ENCODE measurements around the gene CDK10. TPM values are rescaled to one million over a fixed set of nuclear protein-coding genes. Genes with fewer than 3 reads are reported as not detected.

The CDK10 gene
- polyA plus RNA-seq, 1 donor from 2014 or later, result 126 TPM

DNA sequence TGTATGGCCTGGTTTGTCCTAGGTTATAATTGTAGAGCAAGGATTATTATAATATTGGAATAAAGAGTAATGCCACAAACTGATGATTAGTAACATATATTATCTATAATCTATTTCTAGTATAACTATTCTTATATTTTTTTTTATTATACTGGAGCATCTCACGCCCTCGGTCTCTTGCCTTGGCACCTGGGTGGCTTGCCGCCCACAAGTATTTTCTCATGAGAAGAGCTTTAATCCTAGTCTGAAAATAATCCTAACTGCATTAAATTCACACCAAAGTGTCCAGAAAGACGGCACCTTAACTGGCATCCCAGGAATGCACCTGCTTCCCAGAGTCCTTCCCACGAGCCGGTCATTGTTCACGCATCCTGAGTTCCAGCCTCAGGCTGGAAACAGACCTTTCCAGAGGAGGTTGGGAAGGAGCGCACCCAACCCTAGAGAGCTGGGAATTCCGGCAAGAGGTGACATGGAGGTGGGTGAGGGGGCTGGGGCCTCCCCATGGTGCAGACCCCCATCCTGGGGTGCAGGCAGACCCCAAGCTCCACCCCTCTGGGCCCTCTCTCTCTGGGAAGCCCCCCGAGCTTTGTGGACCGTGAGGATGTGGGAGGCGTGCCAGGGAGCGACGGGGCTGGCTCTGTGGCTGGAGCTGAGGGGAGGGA is 44.9 kb upstream of the CDK10 start:
- no peak overlapping the region for H2AFZ ChIP-seq (ENCODE audit: low read depth, low read length)
- H3K9ac ChIP-seq (ENCODE audit: low read length), result no peak overlapping the region
- TF ChIP-seq EP300 (conservative IDR thresholded peaks at IDR 0.05; ENCODE audit: poor library complexity, severe bottlenecking), result no peak
- TF ChIP-seq RAD21 (conservative IDR thresholded peaks at IDR 0.05), result no peak
- TF ChIP-seq MXI1 (conservative IDR thresholded peaks at IDR 0.05; ENCODE audit: poor library complexity, severe bottlenecking), result no peak
- TF ChIP-seq SMC3 (conservative IDR thresholded peaks at IDR 0.05; ENCODE audit: poor library complexity), result no peak
- TF ChIP-seq, protein P1, sequence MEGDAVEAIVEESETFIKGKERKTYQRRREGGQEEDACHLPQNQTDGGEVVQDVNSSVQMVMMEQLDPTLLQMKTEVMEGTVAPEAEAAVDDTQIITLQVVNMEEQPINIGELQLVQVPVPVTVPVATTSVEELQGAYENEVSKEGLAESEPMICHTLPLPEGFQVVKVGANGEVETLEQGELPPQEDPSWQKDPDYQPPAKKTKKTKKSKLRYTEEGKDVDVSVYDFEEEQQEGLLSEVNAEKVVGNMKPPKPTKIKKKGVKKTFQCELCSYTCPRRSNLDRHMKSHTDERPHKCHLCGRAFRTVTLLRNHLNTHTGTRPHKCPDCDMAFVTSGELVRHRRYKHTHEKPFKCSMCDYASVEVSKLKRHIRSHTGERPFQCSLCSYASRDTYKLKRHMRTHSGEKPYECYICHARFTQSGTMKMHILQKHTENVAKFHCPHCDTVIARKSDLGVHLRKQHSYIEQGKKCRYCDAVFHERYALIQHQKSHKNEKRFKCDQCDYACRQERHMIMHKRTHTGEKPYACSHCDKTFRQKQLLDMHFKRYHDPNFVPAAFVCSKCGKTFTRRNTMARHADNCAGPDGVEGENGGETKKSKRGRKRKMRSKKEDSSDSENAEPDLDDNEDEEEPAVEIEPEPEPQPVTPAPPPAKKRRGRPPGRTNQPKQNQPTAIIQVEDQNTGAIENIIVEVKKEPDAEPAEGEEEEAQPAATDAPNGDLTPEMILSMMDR (IDR thresholded peaks at IDR 0.05; ENCODE audit: poor library complexity, severe bottlenecking), result no peak
- no peak for TF ChIP-seq TAF1 (IDR thresholded peaks at IDR 0.05; ENCODE audit: low read depth)
- no peaks in the 10 kb centered on the region for H3K9me2 ChIP-seq (ENCODE audit: insufficient read depth, low read length)
- no peaks in the 10 kb centered on the region for H4K20me1 ChIP-seq (ENCODE audit: insufficient read depth)
- no peak overlapping the region for H3K4me2 ChIP-seq (ENCODE audit: low read length)
- H3K27ac ChIP-seq (ENCODE audit: low read length), result no peak overlapping the region
- H3F3A ChIP-seq (ENCODE audit: insufficient read depth, low read length, poor library complexity, severe bottlenecking), result no peaks in the 10 kb centered on the region
- no peaks in the 10 kb centered on the region for H3K9me3 ChIP-seq (ENCODE audit: low read length)
- no peaks in the 10 kb centered on the region for H3K79me2 ChIP-seq (replicated peaks; ENCODE audit: insufficient read depth, low read length)
- H3K4me3 ChIP-seq (ENCODE audit: low read length), result no peak overlapping the region
- no peaks in the 10 kb centered on the region for H3K36me3 ChIP-seq (ENCODE audit: insufficient read depth, low read length)
- no peaks in the 10 kb centered on the region for H3K27me3 ChIP-seq (ENCODE audit: insufficient read depth, low read depth, low read length)

DNA sequence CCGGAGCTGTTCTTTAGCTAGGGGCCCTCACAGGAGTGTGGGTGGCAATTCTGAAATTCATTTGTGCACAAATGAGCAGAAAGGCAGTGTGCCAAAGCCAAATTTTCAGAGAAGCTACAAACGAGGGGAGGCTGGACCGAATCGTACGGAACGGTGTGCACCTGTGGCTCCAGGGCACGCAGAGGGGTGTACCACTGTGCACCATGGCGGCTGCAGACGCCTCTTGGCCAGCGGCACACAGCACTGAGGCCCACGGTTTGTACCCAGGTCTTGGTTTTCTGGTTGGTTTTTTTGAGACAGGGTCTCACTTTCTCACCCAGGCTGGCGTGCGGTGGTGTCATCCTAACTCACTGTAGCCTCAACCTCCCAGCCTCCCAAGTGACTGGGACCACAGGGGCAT is 43.9 kb upstream of the CDK10 start:
- H3K9ac ChIP-seq (ENCODE audit: low read length), result no peak overlapping the region
- H3K4me3 ChIP-seq (ENCODE audit: low read length), result no peak overlapping the region
- no peaks in the 10 kb centered on the region for H3F3A ChIP-seq (ENCODE audit: insufficient read depth, low read length, poor library complexity, severe bottlenecking)
- H3K4me2 ChIP-seq (ENCODE audit: low read length), result no peak overlapping the region
- H3K36me3 ChIP-seq (ENCODE audit: insufficient read depth, low read length), result no peaks in the 10 kb centered on the region
- no peaks in the 10 kb centered on the region for H3K9me2 ChIP-seq (ENCODE audit: insufficient read depth, low read length)
- H4K20me1 ChIP-seq (ENCODE audit: insufficient read depth), result no peaks in the 10 kb centered on the region
- no peak overlapping the region for H2AFZ ChIP-seq (ENCODE audit: low read depth, low read length)
- H3K27ac ChIP-seq (ENCODE audit: low read length), result no peak overlapping the region
- H3K79me2 ChIP-seq (replicated peaks; ENCODE audit: insufficient read depth, low read length), result no peaks in the 10 kb centered on the region
- no peaks in the 10 kb centered on the region for H3K9me3 ChIP-seq (ENCODE audit: low read length)
- TF ChIP-seq, protein P1 (IDR thresholded peaks at IDR 0.05; ENCODE audit: poor library complexity, severe bottlenecking), result no peak
- H3K27me3 ChIP-seq (ENCODE audit: insufficient read depth, low read depth, low read length), result no peaks in the 10 kb centered on the region

DNA sequence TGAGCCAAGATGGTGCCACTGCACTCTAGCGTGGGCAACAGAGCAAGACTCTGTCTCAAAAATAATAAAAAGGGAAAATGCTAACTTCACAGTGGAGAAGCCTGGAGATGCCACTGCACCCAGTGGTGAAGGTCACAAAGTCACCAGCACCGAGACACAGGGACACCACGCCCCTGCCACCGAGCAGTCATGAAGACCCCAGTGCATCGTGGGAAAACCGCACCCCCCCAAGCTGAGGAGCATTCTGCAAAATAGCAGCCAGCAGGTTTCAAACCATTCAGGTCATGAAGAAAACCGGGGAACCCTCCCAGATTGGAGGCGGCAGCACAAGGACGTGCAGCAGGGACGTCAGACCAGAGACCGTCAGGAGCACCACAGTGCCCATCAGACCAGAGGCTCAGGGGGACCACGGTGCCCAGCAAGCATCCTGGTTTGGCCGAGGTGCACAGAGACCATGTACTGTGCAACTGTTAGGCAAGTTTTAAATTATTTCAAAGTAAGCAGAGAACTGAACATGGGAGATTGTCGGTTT is 42.7 kb upstream of the CDK10 start:
- no peak overlapping the region for H3K27ac ChIP-seq (ENCODE audit: low read length)
- no peak overlapping the region for H3K4me2 ChIP-seq (ENCODE audit: low read length)
- H3F3A ChIP-seq (ENCODE audit: insufficient read depth, low read length, poor library complexity, severe bottlenecking), result no peaks in the 10 kb centered on the region
- H3K79me2 ChIP-seq (replicated peaks; ENCODE audit: insufficient read depth, low read length), result no peaks in the 10 kb centered on the region
- H3K9me3 ChIP-seq (ENCODE audit: low read length), result no peaks in the 10 kb centered on the region
- H3K9ac ChIP-seq (ENCODE audit: low read length), result no peak overlapping the region
- H3K9me2 ChIP-seq (ENCODE audit: insufficient read depth, low read length), result no peaks in the 10 kb centered on the region
- H3K4me3 ChIP-seq (ENCODE audit: low read length), result no peak overlapping the region
- no peaks in the 10 kb centered on the region for H4K20me1 ChIP-seq (ENCODE audit: insufficient read depth)
- H3K27me3 ChIP-seq (ENCODE audit: insufficient read depth, low read depth, low read length), result no peaks in the 10 kb centered on the region
- no peaks in the 10 kb centered on the region for H3K36me3 ChIP-seq (ENCODE audit: insufficient read depth, low read length)
- TF ChIP-seq POLR2AphosphoS5 (IDR thresholded peaks at IDR 0.05), result no peak
- TF ChIP-seq RAD21 (conservative IDR thresholded peaks at IDR 0.05), result no peak
- TF ChIP-seq SMC3 (conservative IDR thresholded peaks at IDR 0.05; ENCODE audit: poor library complexity), result no peak
- no peak for TF ChIP-seq MXI1 (conservative IDR thresholded peaks at IDR 0.05; ENCODE audit: poor library complexity, severe bottlenecking)
- TF ChIP-seq TAF1 (IDR thresholded peaks at IDR 0.05; ENCODE audit: low read depth), result no peak
- TF ChIP-seq EP300 (conservative IDR thresholded peaks at IDR 0.05; ENCODE audit: poor library complexity, severe bottlenecking), result no peak
- TF ChIP-seq EZH2 (IDR thresholded peaks at IDR 0.05; ENCODE audit: borderline replicate concordance, insufficient read depth, low read length, poor library complexity, severe bottlenecking), result no peak
- TF ChIP-seq, protein P1 (IDR thresholded peaks at IDR 0.05; ENCODE audit: poor library complexity, severe bottlenecking), result no peak
- TF ChIP-seq, protein P2, sequence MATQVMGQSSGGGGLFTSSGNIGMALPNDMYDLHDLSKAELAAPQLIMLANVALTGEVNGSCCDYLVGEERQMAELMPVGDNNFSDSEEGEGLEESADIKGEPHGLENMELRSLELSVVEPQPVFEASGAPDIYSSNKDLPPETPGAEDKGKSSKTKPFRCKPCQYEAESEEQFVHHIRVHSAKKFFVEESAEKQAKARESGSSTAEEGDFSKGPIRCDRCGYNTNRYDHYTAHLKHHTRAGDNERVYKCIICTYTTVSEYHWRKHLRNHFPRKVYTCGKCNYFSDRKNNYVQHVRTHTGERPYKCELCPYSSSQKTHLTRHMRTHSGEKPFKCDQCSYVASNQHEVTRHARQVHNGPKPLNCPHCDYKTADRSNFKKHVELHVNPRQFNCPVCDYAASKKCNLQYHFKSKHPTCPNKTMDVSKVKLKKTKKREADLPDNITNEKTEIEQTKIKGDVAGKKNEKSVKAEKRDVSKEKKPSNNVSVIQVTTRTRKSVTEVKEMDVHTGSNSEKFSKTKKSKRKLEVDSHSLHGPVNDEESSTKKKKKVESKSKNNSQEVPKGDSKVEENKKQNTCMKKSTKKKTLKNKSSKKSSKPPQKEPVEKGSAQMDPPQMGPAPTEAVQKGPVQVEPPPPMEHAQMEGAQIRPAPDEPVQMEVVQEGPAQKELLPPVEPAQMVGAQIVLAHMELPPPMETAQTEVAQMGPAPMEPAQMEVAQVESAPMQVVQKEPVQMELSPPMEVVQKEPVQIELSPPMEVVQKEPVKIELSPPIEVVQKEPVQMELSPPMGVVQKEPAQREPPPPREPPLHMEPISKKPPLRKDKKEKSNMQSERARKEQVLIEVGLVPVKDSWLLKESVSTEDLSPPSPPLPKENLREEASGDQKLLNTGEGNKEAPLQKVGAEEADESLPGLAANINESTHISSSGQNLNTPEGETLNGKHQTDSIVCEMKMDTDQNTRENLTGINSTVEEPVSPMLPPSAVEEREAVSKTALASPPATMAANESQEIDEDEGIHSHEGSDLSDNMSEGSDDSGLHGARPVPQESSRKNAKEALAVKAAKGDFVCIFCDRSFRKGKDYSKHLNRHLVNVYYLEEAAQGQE (IDR thresholded peaks at IDR 0.05; ENCODE audit: borderline replicate concordance), result no peak
- H2AFZ ChIP-seq (ENCODE audit: low read depth, low read length), result no peak overlapping the region

All from neural cell (in vitro differentiated cells).